Kidney (tissue), 14 donors: Measurements from ENCODE around the gene FAM13B. TPM values are rescaled to one million over a fixed set of nuclear protein-coding genes. Genes with fewer than 3 reads are reported as not detected.

Experiments used
- DNase-seq, 5 donors: peaks; one replicate each; pipeline ENCODE4 v3.0.0-alpha.2; 2013 to 2020
- FAIRE-seq: peaks from 2 replicates; lab custom pipeline; 2012; peaks lifted over from hg19 to GRCh38; lab: Jason Lieb, UNC
- H3K27ac ChIP-seq, 2 donors: one replicate each; pipeline ENCODE4 v1.7.0; 2013; ENCODE audit warnings: low read depth in 2 of 2, low read length in 2 of 2, inconsistent platforms in 1 of 2
- H3K27me3 ChIP-seq: one replicate; pipeline ENCODE4 v1.7.1; 2013; ENCODE audit warnings: low read length, inconsistent platforms; ENCODE audit not compliant: control insufficient read depth, insufficient read depth
- H3K36me3 ChIP-seq, 3 donors: one replicate each; pipeline versions ENCODE4 v1.7.0 to v1.7.1; 2013; ENCODE audit warnings: low read length in 3 of 3, control low read depth in 1 of 3, inconsistent platforms in 1 of 3; ENCODE audit not compliant: insufficient read depth in 3 of 3, control insufficient read depth in 2 of 3
- H3K4me1 ChIP-seq, 3 donors: one replicate each; pipeline versions ENCODE4 v1.7.0 to v1.7.1; 2013; ENCODE audit warnings: low read length in 3 of 3, inconsistent platforms in 1 of 3, low read depth in 1 of 3; ENCODE audit not compliant: control insufficient read depth in 2 of 3, insufficient read depth in 2 of 3
- H3K4me3 ChIP-seq, 3 donors: one replicate each; pipeline versions ENCODE4 v1.7.0 to v1.8.1; 2013; ENCODE audit warnings: low read length in 3 of 3, control low read depth in 1 of 3, inconsistent platforms in 1 of 3
- H3K9ac ChIP-seq, 3 donors: one replicate each; pipeline versions ENCODE4 v1.7.0 to v1.7.1; 2013; ENCODE audit warnings: low read length in 3 of 3, control low read depth in 1 of 3, inconsistent platforms in 1 of 3
- H3K9me3 ChIP-seq, 3 donors: one replicate each; pipeline versions ENCODE4 v1.7.0 to v1.7.1; 2013; ENCODE audit warnings: low read length in 3 of 3, control low read depth in 1 of 3, inconsistent platforms in 1 of 3; ENCODE audit not compliant: control insufficient read depth in 2 of 3, insufficient read depth in 1 of 3
- CTCF ChIP-seq: IDR thresholded peaks from 3 replicates; pipeline ENCODE4 v1.5.1; 2012; ENCODE audit warnings: mild to moderate bottlenecking, moderate library complexity, borderline replicate concordance; ENCODE audit not compliant: insufficient read depth; ENCODE audit errors: extremely low read depth
- intact Hi-C: fragments of 100-400 bp; cut with DNase I; formaldehyde crosslinking; loops from one replicate; pipeline ENCODE4 v1.11.1; 2022
- polyA plus RNA-seq: library from polyadenylated mRNA; stranded (reverse); fragments of 350-450 nt; fragmentation: Illumina TruSeq; extraction: RNeasy Lipid Tissue Mini Kit (QIAGEN cat#74804); gene quantifications from one replicate; pipeline ENCODE4 v1.2.3, GENCODE V29; 2014; ENCODE audit warnings: low read depth, low replicate concordance; ENCODE audit not compliant: insufficient read depth
- total RNA-seq: library from RNA; stranded (reverse); fragmentation: NEBNext Ultra II Directional; extraction: Animal tissue kit (Norgen Biotek cat#: 25700); gene quantifications from one replicate; pipeline ENCODE4 v1.2.1, GENCODE V29; 2021
- donor health status: control.
- donor health status: control.
- donor health status: control.
- donor health status: control.
- donor health status: control.
- donor health status: DM: yes; HTN: yes; CAD: no.
- donor health status: Normal renal cell carcinoma (clear cell type).

FAM13B gene
- total and polyA plus RNA-seq, 2 donors from 2014 or later: 7.6 to 41.8 TPM

- TF ChIP-seq CTCF: no peak
- Histone ChIP-seq H3K9ac (no peak overlapping the region), H3K27me3 (no peaks in the 10 kb centered on the region), H3K4me1 (no peaks in the 10 kb centered on the region), H3K4me3 (no peak overlapping the region), H3K27ac (no peak overlapping the region), H3K36me3 (no peaks in the 10 kb centered on the region), H3K9me3 (no peaks in the 10 kb centered on the region)
- FAIRE-seq: no peak
- intact Hi-C loops: no loop called here
- no peak for DNase-seq
Measured at GRCh38 chr5:137901011-137901817, 131.7 kb downstream of the FAM13B start.

- H3K36me3 ChIP-seq: no peaks in the 10 kb centered on the region
- no peak for TF ChIP-seq CTCF
- FAIRE-seq (no peak), DNase-seq (no peak)
- no peak overlapping the region for H3K9ac ChIP-seq
- no peaks in the 10 kb centered on the region for H3K4me1 ChIP-seq
- H3K27ac ChIP-seq: no peak overlapping the region
- no peaks in the 10 kb centered on the region for H3K9me3 ChIP-seq
- H3K27me3 ChIP-seq: no peaks in the 10 kb centered on the region
- no peak overlapping the region for H3K4me3 ChIP-seq
- intact Hi-C loops: no loop called here
Measured at GRCh38 chr5:137899493-137899892, 133.4 kb downstream of the FAM13B start.

- no peak overlapping the region for H3K27ac ChIP-seq
- no peaks in the 10 kb centered on the region for H3K36me3 ChIP-seq
- FAIRE-seq (no peak), DNase-seq (no peak)
- no peak overlapping the region for H3K9ac ChIP-seq
- H3K27me3 ChIP-seq: no peaks in the 10 kb centered on the region
- no peaks in the 10 kb centered on the region for H3K4me1 ChIP-seq
- no peak for TF ChIP-seq CTCF
- intact Hi-C loops: no loop called here
- H3K9me3 ChIP-seq: no peaks in the 10 kb centered on the region
- no peak overlapping the region for H3K4me3 ChIP-seq
Measured at GRCh38 chr5:137896560-137896959, 136.3 kb downstream of the FAM13B start.
